IMR-90 (cell line): ENCODE data around the gene CNIH1. TPM values are rescaled to one million over a fixed set of nuclear protein-coding genes. Genes with fewer than 3 reads are reported as not detected.

Source experiments
- ATAC-seq: fragments of 200-7000 bp; cut with Tn5 transposase; 2 replicates; pipeline ENCODE4 v1.9.1; 2020; ENCODE audit warnings: low read depth, mild to moderate bottlenecking, moderate library complexity
- BruUV-seq: library from RNA; stranded (reverse); fragments of 400-500 nt; replicated peaks from 2 replicates; lab custom pipeline; 2021; lab: Mats Ljungman, UMichigan
- CTCF ChIA-PET: fragments of 300-600 bp; formaldehyde crosslinking; extraction: SDS; loops from one replicate; lab custom pipeline; 2021; ENCODE audit warnings: antibody characterized with exemption; lab: Yijun Ruan, JAX
- POLR2A ChIA-PET: fragments of 300-600 bp; sonication (Branson Sonifier 250); formaldehyde crosslinking; loops from one replicate; lab custom pipeline; 2022; ENCODE audit warnings: antibody characterized with exemption; ENCODE audit not compliant: unreplicated experiment; lab: Charles Lee
- DNase-seq: peaks from one replicate; pipeline ENCODE4 v3.0.0; 2013
- H2AFZ ChIP-seq: replicated peaks from 2 replicates; pipeline ENCODE3; 2013; ENCODE audit warnings: low read length, mild to moderate bottlenecking; ENCODE audit not compliant: poor library complexity
- H2AK5ac ChIP-seq: 2 replicates; pipeline ENCODE4 v1.6.1; 2013; ENCODE audit warnings: low read depth, low read length, inconsistent platforms
- H2AK9ac ChIP-seq: replicated peaks from 2 replicates; pipeline ENCODE3; 2013; ENCODE audit warnings: mild to moderate bottlenecking, low read depth, low read length, moderate library complexity; ENCODE audit not compliant: poor library complexity
- H2BK120ac ChIP-seq: 2 replicates; pipeline ENCODE4 v1.6.1; 2013; ENCODE audit warnings: low read depth, low read length, inconsistent platforms
- H2BK15ac ChIP-seq: 3 replicates; pipeline ENCODE4 v1.6.1; 2013; ENCODE audit warnings: low read depth, low read length, inconsistent platforms
- H2BK20ac ChIP-seq: 2 replicates; pipeline ENCODE4 v1.6.1; 2013; ENCODE audit warnings: low read depth, mild to moderate bottlenecking, inconsistent platforms, low read length, moderate library complexity
- H2BK5ac ChIP-seq: 2 replicates; pipeline ENCODE4 v1.6.1; 2013; ENCODE audit warnings: mild to moderate bottlenecking, low read depth, low read length, inconsistent platforms; ENCODE audit not compliant: poor library complexity, severe bottlenecking
- H3K14ac ChIP-seq: replicated peaks from 2 replicates; pipeline ENCODE4 v1.6.1; 2013; ENCODE audit warnings: low read depth, low read length, inconsistent platforms
- H3K18ac ChIP-seq: 2 replicates; pipeline ENCODE4 v1.6.1; 2013; ENCODE audit warnings: low read depth, low read length, control low read depth
- H3K23ac ChIP-seq: 2 replicates; pipeline ENCODE4 v1.6.1; 2013; ENCODE audit warnings: low read depth, low read length, inconsistent platforms
- H3K27ac ChIP-seq: 2 replicates; pipeline ENCODE4 v1.5.1; 2013; ENCODE audit warnings: mild to moderate bottlenecking, control low read depth, low read length; ENCODE audit not compliant: insufficient read depth
- H3K27me3 ChIP-seq: 2 replicates; pipeline ENCODE4 v1.6.1; 2013; ENCODE audit warnings: low read length; ENCODE audit not compliant: control insufficient read depth, insufficient read depth
- H3K36me3 ChIP-seq: 2 replicates; pipeline ENCODE4 v1.6.1; 2013; ENCODE audit warnings: low read length, mixed read lengths; ENCODE audit not compliant: control insufficient read depth, insufficient read depth
- H3K4ac ChIP-seq: 2 replicates; pipeline ENCODE4 v1.6.1; 2013; ENCODE audit warnings: low read depth, low read length, inconsistent platforms
- H3K4me1 ChIP-seq: 2 replicates; pipeline ENCODE4 v1.6.1; 2013; ENCODE audit warnings: low read length, mixed read lengths; ENCODE audit not compliant: control insufficient read depth, insufficient read depth
- H3K4me2 ChIP-seq: 2 replicates; pipeline ENCODE4 v1.6.1; 2013; ENCODE audit warnings: low read depth, mild to moderate bottlenecking, control low read depth, low read length, moderate library complexity
- H3K4me3 ChIP-seq: 2 replicates; pipeline ENCODE4 v1.5.1; 2013; ENCODE audit warnings: low read depth, mild to moderate bottlenecking, control low read depth, low read length, moderate library complexity; ENCODE audit not compliant: insufficient read depth
- H3K56ac ChIP-seq: 2 replicates; pipeline ENCODE4 v1.6.1; 2013; ENCODE audit warnings: low read length, inconsistent platforms; ENCODE audit not compliant: insufficient read depth; ENCODE audit errors: extremely low read depth
- H3K79me1 ChIP-seq, 2 experiments: 2 replicates each; pipeline ENCODE4 v1.6.1; 2013; ENCODE audit warnings: low read length in 2 of 2, inconsistent platforms in 1 of 2, low read depth in 1 of 2
- H3K9ac ChIP-seq: 2 replicates; pipeline ENCODE4 v1.6.1; 2013; ENCODE audit warnings: low read depth, low read length, control low read depth
- H3K9me1 ChIP-seq: 2 replicates; pipeline ENCODE4 v1.6.1; 2013; ENCODE audit warnings: low read length, inconsistent platforms; ENCODE audit not compliant: insufficient read depth
- H3K9me3 ChIP-seq: 2 replicates; pipeline ENCODE4 v1.6.1; 2013; ENCODE audit warnings: low read length; ENCODE audit not compliant: control insufficient read depth, insufficient read depth
- H4K20me1 ChIP-seq: 2 replicates; pipeline ENCODE4 v1.6.1; 2013; ENCODE audit warnings: low read length, inconsistent platforms; ENCODE audit not compliant: insufficient read depth
- H4K5ac ChIP-seq: 2 replicates; pipeline ENCODE4 v1.6.1; 2013; ENCODE audit warnings: mild to moderate bottlenecking, low read depth, low read length, control low read depth
- H4K8ac ChIP-seq, 2 experiments: 2 replicates each; pipeline ENCODE4 v1.6.1; 2013; ENCODE audit warnings: low read depth in 2 of 2, low read length in 2 of 2, control low read depth in 1 of 2, inconsistent platforms in 1 of 2
- H4K91ac ChIP-seq: 2 replicates; pipeline ENCODE4 v1.6.1; 2013; ENCODE audit warnings: low read depth, low read length, inconsistent platforms; ENCODE audit not compliant: insufficient read depth
- BHLHE40 ChIP-seq: fragments of 150-350 bp; IDR thresholded peaks from 2 replicates; pipeline ENCODE4 v1.6.1; 2016; ENCODE audit warnings: mild to moderate bottlenecking, low read depth, low read length
- CEBPB ChIP-seq: IDR thresholded peaks from 2 replicates; pipeline ENCODE4 v1.6.1; 2012; ENCODE audit warnings: low read depth, low read length, improper control_type of control experiment
- CHD1 ChIP-seq: IDR thresholded peaks from 2 replicates; pipeline ENCODE4 v1.6.1; 2012; ENCODE audit warnings: low read depth, low read length, improper control_type of control experiment
- MAFK ChIP-seq: IDR thresholded peaks from 2 replicates; pipeline ENCODE4 v1.6.1; 2012; ENCODE audit warnings: low read depth, low read length, improper control_type of control experiment
- MXI1 ChIP-seq: IDR thresholded peaks from 2 replicates; pipeline ENCODE4 v1.6.1; 2012; ENCODE audit warnings: low read depth, mild to moderate bottlenecking, low read length, moderate library complexity, borderline replicate concordance
- NFE2L2 ChIP-seq: fragments of 150-350 bp; IDR thresholded peaks from 2 replicates; pipeline ENCODE4 v1.6.1; 2016; ENCODE audit warnings: low read depth, mild to moderate bottlenecking, low read length
- POLR2A ChIP-seq: IDR thresholded peaks from 2 replicates; pipeline ENCODE4 v1.6.1; 2012; ENCODE audit warnings: mild to moderate bottlenecking, low read depth, low read length
- RAD21 ChIP-seq: IDR thresholded peaks from 2 replicates; pipeline ENCODE4 v1.6.1; 2012; ENCODE audit warnings: low read length, improper control_type of control experiment
- RFX5 ChIP-seq: IDR thresholded peaks from 2 replicates; pipeline ENCODE4 v1.8.0; 2012; ENCODE audit warnings: low read depth, mild to moderate bottlenecking, low read length, moderate library complexity
- WGBS, 2 experiments: methylation state at CpG; one replicate each; pipeline versions ENCODE4 v1.1.5 to v1.1.7; 2013; ENCODE audit warnings: missing lambda C conversion rate in 2 of 2; ENCODE audit not compliant: insufficient read length in 1 of 2; ENCODE audit errors: extremely low coverage in 2 of 2; 5-methylcytosine and 5-hydroxymethylcytosine counted together
- dilution Hi-C: fragments of 300-500 bp; cut with HindIII; formaldehyde crosslinking; loops from one replicate; pipeline ENCODE4 v1.14.3; 2018; ENCODE audit warnings: low sequenced_read_pairs; ENCODE audit not compliant: unreplicated experiment
- in situ Hi-C: fragments of 300-500 bp; cut with MboI; formaldehyde crosslinking; loops from 3 replicates; pipeline ENCODE4 v1.14.3; 2019; ENCODE audit warnings: low sequenced_read_pairs, inconsistent platforms, mixed read lengths
- intact Hi-C: fragments of 100-400 bp; cut with micrococcal nuclease; formaldehyde crosslinking; loops from 2 replicates; pipeline ENCODE4 v1.10.0; 2022
- polyA plus RNA-seq, 3 experiments: library from polyadenylated mRNA; depleted of rRNA; stranded (reverse); fragments of >200 nt; gene quantifications; 2 replicates each; pipeline ENCODE4 v1.2.3, GENCODE V29; 2012; ENCODE audit warnings: low replicate concordance in 1 of 3
- total RNA-seq: library from RNA; depleted of rRNA; stranded (reverse); fragments of >200 nt; gene quantifications from 2 replicates; pipeline ENCODE4 v1.2.3, GENCODE V29; 2012
- TF ChIP-seq, protein P1 (sequence below): fragments of 150-350 bp; IDR thresholded peaks from 2 replicates; pipeline ENCODE4 v1.6.1; 2016; ENCODE audit warnings: low read depth, mild to moderate bottlenecking, low read length, moderate library complexity, borderline replicate concordance

The CNIH1 gene
- total and polyA plus RNA-seq, 2 of the 4 experiments (the other 2 are of a cell fraction): 244 to 284 TPM

GRCh38 chr14:54488646-54489317 lies 47.6 kb upstream of the CNIH1 start, which contains the start of gene GMFB (continued):
- TF ChIP-seq, protein P1, sequence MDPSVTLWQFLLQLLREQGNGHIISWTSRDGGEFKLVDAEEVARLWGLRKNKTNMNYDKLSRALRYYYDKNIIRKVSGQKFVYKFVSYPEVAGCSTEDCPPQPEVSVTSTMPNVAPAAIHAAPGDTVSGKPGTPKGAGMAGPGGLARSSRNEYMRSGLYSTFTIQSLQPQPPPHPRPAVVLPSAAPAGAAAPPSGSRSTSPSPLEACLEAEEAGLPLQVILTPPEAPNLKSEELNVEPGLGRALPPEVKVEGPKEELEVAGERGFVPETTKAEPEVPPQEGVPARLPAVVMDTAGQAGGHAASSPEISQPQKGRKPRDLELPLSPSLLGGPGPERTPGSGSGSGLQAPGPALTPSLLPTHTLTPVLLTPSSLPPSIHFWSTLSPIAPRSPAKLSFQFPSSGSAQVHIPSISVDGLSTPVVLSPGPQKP: no peak
- TF ChIP-seq RFX5: 0 out of 2 replicates have a peak, but pooled peaks have one; percentile 30

GRCh38 chr14:54488318-54488645 lies 47.1 kb upstream of the CNIH1 start:
- in situ Hi-C loops (no loop called here), dilution Hi-C loops (no loop called here), intact Hi-C loops (no loop called here)
- peak overlapping the region; percentile 89 for H3K4me3 ChIP-seq
- peak overlapping the region; percentile 90 for H3K23ac ChIP-seq
- peak overlapping the region; percentile 97 for H3K14ac ChIP-seq
- DNase-seq (no peak), ATAC-seq (no peak; the same call in none of the 2 replicates)
- H2BK15ac ChIP-seq: no peak overlapping the region; the same call in 2 of the 3 replicates
- 0 out of 2 replicates have a peak, but pooled peaks cover under 1% of the 10 kb centered on the region for H3K9me1 ChIP-seq
- no peaks in the 10 kb centered on the region for H3K9me3 ChIP-seq
- peak overlapping the region; percentile 86 for H3K9ac ChIP-seq
- peaks cover 8 to 28% of the 10 kb centered on the region in 2 experiments for H3K79me1 ChIP-seq
- peak overlapping the region; percentile 91 for H3K27ac ChIP-seq
- TF ChIP-seq POLR2A: no peak
- no peak for TF ChIP-seq CHD1
- TF ChIP-seq MAFK: no peak
- TF ChIP-seq BHLHE40: no peak
- TF ChIP-seq CEBPB: no peak
- TF ChIP-seq MXI1: no peak
- no peak for TF ChIP-seq RAD21
- TF ChIP-seq NFE2L2: no peak
- peak overlapping the region; percentile 75 for H4K91ac ChIP-seq
- H3K4me2 ChIP-seq: peak overlapping the region; percentile 98
- peak overlapping the region; percentile 79 for H2BK5ac ChIP-seq
- H4K8ac ChIP-seq: peak overlapping the region; percentile 94 to 96
- H3K36me3 ChIP-seq: peaks cover 2% of the 10 kb centered on the region
- H3K4ac ChIP-seq: peak overlapping the region; percentile 93
- WGBS, 2 experiments: 0% methylated on average over 6 of the region's 9 CpGs; no CpG with 5 or more reads in 1 of the 2 experiments
- H2AFZ ChIP-seq: peak overlapping the region; percentile 90
- H3K4me1 ChIP-seq: 0 out of 2 replicates have a peak, but pooled peaks cover 4% of the 10 kb centered on the region
- CTCF ChIA-PET: interaction anchor here (1.0 kb wide), 1 partner anchor 21 kb away, joined by 3 read pairs; the partner anchor contains the start of gene CGRRF1
- H3K56ac ChIP-seq: peak overlapping the region; percentile 95
- H3K18ac ChIP-seq: peak overlapping the region; percentile 33
- peak overlapping the region; percentile 68 for H2AK5ac ChIP-seq
- peaks cover 16% of the 10 kb centered on the region; the same call in 1 of the 2 replicates for H4K20me1 ChIP-seq
- POLR2A ChIA-PET: interaction anchor here (0.7 kb wide), 1 partner anchor 21 kb away, joined by 3 read pairs; the partner anchor contains the start of gene CGRRF1
- no peaks in the 10 kb centered on the region for H3K27me3 ChIP-seq
- no TSS peak for BruUV-seq
- H2AK9ac ChIP-seq: peak overlapping the region; percentile 99
- H4K5ac ChIP-seq: peak overlapping the region; percentile 88
- peak overlapping the region; percentile 44 for H2BK120ac ChIP-seq
- H2BK20ac ChIP-seq: 0 out of 2 replicates have a peak overlapping the region, but pooled peaks have one; percentile 13
